K562 (cell line): ENCODE measurements around the gene CMIP. TPM values are rescaled to one million over a fixed set of nuclear protein-coding genes. Genes with fewer than 3 reads are reported as not detected.

Source experiments
- ATAC-seq: fragments of 200-7000 bp; cut with Tn5 transposase; 3 replicates; pipeline ENCODE4 v1.9.1; 2020; ENCODE audit warnings: moderate library complexity
- BruUV-seq: library from RNA; stranded (reverse); fragments of 400-500 nt; replicated peaks from 2 replicates; lab custom pipeline; 2021; lab: Mats Ljungman, UMichigan
- CTCF ChIA-PET: fragments of 300-600 bp; formaldehyde crosslinking; extraction: SDS; loops from one replicate; lab custom pipeline; 2021; ENCODE audit warnings: low intra/inter-chr PET ratio; lab: Yijun Ruan, JAX
- POLR2A ChIA-PET: fragments of 300-600, 350-650 bp; sonication (Branson Sonifier 250); formaldehyde crosslinking; extraction: SDS; loops from one replicate; lab custom pipeline; 2021; ENCODE audit warnings: antibody characterized with exemption, inconsistent platforms; lab: Yijun Ruan, JAX
- DNase-seq, 4 experiments: peaks; one replicate each; pipeline versions ENCODE4 v3.0.0 to v3.0.0-alpha.2; 2011 to 2018; ENCODE audit warnings: low spot score in 3 of 4, mixed read lengths in 3 of 4; ENCODE audit errors: extremely low read depth in 1 of 4
- FAIRE-seq: peaks from 2 replicates; lab custom pipeline; 2011; peaks lifted over from hg19 to GRCh38; lab: Jason Lieb, UNC
- H2AFZ ChIP-seq: 2 replicates; pipeline ENCODE4 v1.6.0; 2011; ENCODE audit warnings: low read depth, low read length, control low read depth, inconsistent platforms
- H3K27ac ChIP-seq: fragments of 200-600 bp; 3 replicates; pipeline ENCODE4 v1.8.0; 2011; ENCODE audit warnings: low read depth, mild to moderate bottlenecking, control low read depth, inconsistent platforms, low read length, moderate library complexity, mixed read lengths; ENCODE audit errors: extremely low read depth
- H3K27me3 ChIP-seq, 2 experiments: fragments of 300-600 bp in 1 of 2; 2 replicates in 1 of 2; 3 replicates in 1 of 2; pipeline versions ENCODE4 v1.6.0 to v1.8.0; 2011; ENCODE audit warnings: inconsistent platforms in 2 of 2, low read length in 2 of 2, mild to moderate bottlenecking in 1 of 2, mixed read lengths in 1 of 2, moderate library complexity in 1 of 2; ENCODE audit not compliant: control insufficient read depth in 2 of 2, insufficient read depth in 2 of 2
- H3K36me3 ChIP-seq: fragments of 300-600 bp; 3 replicates; pipeline ENCODE4 v1.8.0; 2011; ENCODE audit warnings: mild to moderate bottlenecking, low read length, inconsistent platforms; ENCODE audit not compliant: control insufficient read depth, insufficient read depth
- H3K4me1 ChIP-seq, 2 experiments: fragments of 200-600 bp in 1 of 2; replicated peaks in 1 of 2; 2 replicates in 1 of 2; 3 replicates in 1 of 2; pipeline versions ENCODE4 v1.5.1 to v1.8.0; 2011; ENCODE audit warnings: inconsistent platforms in 2 of 2, low read length in 2 of 2, mild to moderate bottlenecking in 1 of 2, mixed read lengths in 1 of 2, moderate library complexity in 1 of 2; ENCODE audit not compliant: control insufficient read depth in 2 of 2, insufficient read depth in 2 of 2
- H3K4me2 ChIP-seq: 2 replicates; pipeline ENCODE4 v1.6.1; 2011; ENCODE audit warnings: low read length, control low read depth, inconsistent platforms, mixed read lengths; ENCODE audit not compliant: insufficient read depth
- H3K4me3 ChIP-seq: fragments of 200-600 bp; sonication (generic), shearing (Covaris generic); 2 replicates; pipeline ENCODE4 v1.5.1; 2016; ENCODE audit warnings: control low read depth, inconsistent platforms
- H3K79me2 ChIP-seq: fragments of 200-600 bp; 3 replicates; pipeline ENCODE4 v1.8.0; 2011; ENCODE audit warnings: low read length, inconsistent platforms; ENCODE audit not compliant: control insufficient read depth, insufficient read depth
- H3K9ac ChIP-seq, 2 experiments: 2 replicates each; pipeline versions ENCODE4 v1.6.0 to v1.6.1; 2011; ENCODE audit warnings: low read depth in 2 of 2, low read length in 2 of 2, control low read depth in 1 of 2, inconsistent platforms in 1 of 2, mild to moderate bottlenecking in 1 of 2, mixed read lengths in 1 of 2; ENCODE audit not compliant: insufficient read depth in 1 of 2
- H3K9me1 ChIP-seq: one replicate; pipeline ENCODE4 v1.6.0; 2011; ENCODE audit warnings: inconsistent platforms, mild to moderate bottlenecking, low read length, moderate library complexity; ENCODE audit not compliant: control insufficient read depth, insufficient read depth
- H3K9me3 ChIP-seq: replicated peaks from 2 replicates; pipeline ENCODE4 v1.5.1; 2011; ENCODE audit warnings: low read depth, low read length, inconsistent platforms; ENCODE audit not compliant: control insufficient read depth, insufficient read depth
- H4K20me1 ChIP-seq: replicated peaks from 2 replicates; pipeline ENCODE4 v1.6.1; 2011; ENCODE audit warnings: low read length, inconsistent platforms, mixed read lengths; ENCODE audit not compliant: control insufficient read depth, insufficient read depth
- CBX1 ChIP-seq: sonication (generic); IDR thresholded peaks from 2 replicates; pipeline ENCODE4 v1.6.1; 2016; ENCODE audit warnings: antibody characterized with exemption, low read depth, mild to moderate bottlenecking
- CXXC5 ChIP-seq: fragments of 250-450 bp; sonication (Bioruptor Pico); IDR thresholded peaks from 2 replicates; pipeline ENCODE4 v1.8.0; 2022; ENCODE audit warnings: inconsistent platforms, mild to moderate bottlenecking, moderate library complexity
- NR3C1 ChIP-seq: sonication (generic); formaldehyde crosslinking; IDR thresholded peaks from 2 replicates; pipeline ENCODE4 v1.8.1; 2022; ENCODE audit warnings: missing genetic modification reagents
- NR4A1 ChIP-seq, 2 experiments: fragments of 250-450 bp in 1 of 2; fragments of 450-650 bp in 1 of 2; sonication (Bioruptor Pico) in 1 of 2; IDR thresholded peaks; 2 replicates each; pipeline versions ENCODE4 v1.4.0 to v1.6.1; 2016 to 2020; ENCODE audit warnings: mild to moderate bottlenecking in 2 of 2, missing compliant biosample characterization in 1 of 2, missing genetic modification characterization in 1 of 2, moderate library complexity in 1 of 2
- SP1 ChIP-seq: sonication (generic); formaldehyde crosslinking; IDR thresholded peaks from 2 replicates; pipeline ENCODE4 v1.8.1; 2022; ENCODE audit warnings: mild to moderate bottlenecking, missing genetic modification reagents
- ZKSCAN1 ChIP-seq: fragments of 150-350 bp; IDR thresholded peaks from 2 replicates; pipeline ENCODE4 v1.6.1; 2016; ENCODE audit warnings: low read depth, low read length
- ZNF23 ChIP-seq: fragments of 250-450 bp; sonication (Bioruptor Pico); IDR thresholded peaks from 2 replicates; pipeline ENCODE4 v1.4.0; 2020; ENCODE audit warnings: mild to moderate bottlenecking
- WGBS: fragments of 100-300 bp; shearing (Covaris generic); methylation state at CpG from one replicate; pipeline ENCODE4 v1.1.6; 2016; ENCODE audit warnings: low coverage, mixed read lengths; ENCODE audit not compliant: insufficient coverage; ENCODE audit errors: missing lambda C conversion rate; 5-methylcytosine and 5-hydroxymethylcytosine counted together
- in situ Hi-C: fragments of 300-500 bp; cut with MboI; formaldehyde crosslinking; loops from 4 replicates; pipeline ENCODE4 v1.15.0; 2018; ENCODE audit warnings: inconsistent platforms, mixed read lengths
- intact Hi-C: fragments of 100-400 bp; cut with micrococcal nuclease; formaldehyde crosslinking; loops from 2 replicates; pipeline ENCODE4 v1.14.2; 2022
- polyA plus RNA-seq, 8 experiments: library from polyadenylated mRNA; depleted of rRNA in 4 of 8; stranded (reverse) in 5 of 8; unstranded in 3 of 8; fragments of >200 nt; fragmentation: Nextera tagmentation in 2 of 8; fragmentation: Illumina TruSeq in 1 of 8; extraction: Ambion mirVana in 2 of 8; extraction: Trizol in 1 of 8; gene quantifications; 2 replicates each; pipeline versions ENCODE4 v1.2.1 to v1.2.3, GENCODE V29; 2011 to 2014; ENCODE audit warnings: inconsistent platforms in 1 of 8, missing spikeins in 1 of 8
- total RNA-seq, 7 experiments: library from RNA; depleted of rRNA in 6 of 7; stranded (reverse); fragments of >200 nt in 6 of 7; fragmentation: Illumina TruSeq in 2 of 7; extraction: Trizol in 2 of 7; gene quantifications; 2 replicates each; pipeline versions ENCODE4 v1.2.1 to v1.2.3, GENCODE V29; 2011 to 2021; ENCODE audit warnings: low replicate concordance in 1 of 7
- TF ChIP-seq, protein P1 (sequence below), 3 experiments: IDR thresholded peaks in 2 of 3; conservative IDR thresholded peaks in 1 of 3; 2 replicates each; pipeline ENCODE4 v1.5.1; 2011 to 2012; ENCODE audit warnings: low read length in 3 of 3, mild to moderate bottlenecking in 3 of 3, control low read depth in 2 of 3, improper control_type of control experiment in 1 of 3, inconsistent platforms in 1 of 3, low read depth in 1 of 3, mixed read lengths in 1 of 3, moderate library complexity in 1 of 3; ENCODE audit not compliant: insufficient read depth in 2 of 3

The CMIP gene
- total and polyA plus RNA-seq, 9 of the 15 experiments (the other 6 are each of a cell fraction or from before 2014, with no cell fraction given): 0.94 to 82.5 (median 10.3) TPM

DNA sequence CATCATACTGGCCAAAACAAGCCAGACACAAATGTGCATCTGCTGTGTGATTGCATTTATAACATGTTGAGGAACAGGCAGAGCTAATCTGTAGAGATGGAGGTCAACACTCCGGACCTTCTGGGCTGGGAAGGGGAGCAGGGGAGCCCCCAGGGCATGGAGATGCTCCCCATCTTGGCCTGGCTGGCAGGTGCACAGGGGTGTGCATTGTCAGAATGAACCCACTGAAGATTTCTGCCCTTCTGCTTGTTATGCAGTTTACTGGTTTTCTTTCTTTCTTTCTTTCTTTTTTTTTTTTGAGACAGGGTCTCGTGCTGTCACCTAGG, 146.9 kb downstream of the CMIP start:
- H2AFZ ChIP-seq: no peak overlapping the region
- intact Hi-C loops (no loop called here), in situ Hi-C loops (no loop called here)
- FAIRE-seq: no peak
- WGBS: 58% methylated on average over 2 of the region's 2 CpGs
- ATAC-seq: no peak
- CTCF ChIA-PET: no interaction called here
- peaks cover 16% of the 10 kb centered on the region for H3K79me2 ChIP-seq
- no TSS peak for BruUV-seq
- H3K9me1 ChIP-seq: peaks cover 3% of the 10 kb centered on the region
- H3K4me2 ChIP-seq: no peak overlapping the region
- H3K9me3 ChIP-seq: no peaks in the 10 kb centered on the region
- no peak overlapping the region for H3K9ac ChIP-seq
- POLR2A ChIA-PET: interaction anchor here (0.7 to 1.4 kb wide), 3 partner anchors 12 to 438 kb away, joined by 3 read pairs; no protein-coding TSS in a partner anchor
- no peak overlapping the region for H3K27ac ChIP-seq
- no peaks in the 10 kb centered on the region for H3K36me3 ChIP-seq
- H3K4me1 ChIP-seq: peaks cover 3 to 9% of the 10 kb centered on the region in 2 experiments
- no peak for DNase-seq
- H4K20me1 ChIP-seq: peaks cover 26% of the 10 kb centered on the region; the same call in 1 of the 2 replicates
- TF ChIP-seq SP1 (no peak), ZNF23 (CRISPR knock-in tag) (no peak), CXXC5 (CRISPR knock-in tag) (no peak), CBX1 (no peak), NR3C1 (CRISPR knock-in tag) (no peak), NR4A1 (CRISPR knock-in tag; IDR thresholded peaks at IDR 0.05) (no peak), NR4A1 (tag; IDR thresholded peaks at IDR 0.05) (no peak), ZKSCAN1 (no peak)
- TF ChIP-seq, protein P1, sequence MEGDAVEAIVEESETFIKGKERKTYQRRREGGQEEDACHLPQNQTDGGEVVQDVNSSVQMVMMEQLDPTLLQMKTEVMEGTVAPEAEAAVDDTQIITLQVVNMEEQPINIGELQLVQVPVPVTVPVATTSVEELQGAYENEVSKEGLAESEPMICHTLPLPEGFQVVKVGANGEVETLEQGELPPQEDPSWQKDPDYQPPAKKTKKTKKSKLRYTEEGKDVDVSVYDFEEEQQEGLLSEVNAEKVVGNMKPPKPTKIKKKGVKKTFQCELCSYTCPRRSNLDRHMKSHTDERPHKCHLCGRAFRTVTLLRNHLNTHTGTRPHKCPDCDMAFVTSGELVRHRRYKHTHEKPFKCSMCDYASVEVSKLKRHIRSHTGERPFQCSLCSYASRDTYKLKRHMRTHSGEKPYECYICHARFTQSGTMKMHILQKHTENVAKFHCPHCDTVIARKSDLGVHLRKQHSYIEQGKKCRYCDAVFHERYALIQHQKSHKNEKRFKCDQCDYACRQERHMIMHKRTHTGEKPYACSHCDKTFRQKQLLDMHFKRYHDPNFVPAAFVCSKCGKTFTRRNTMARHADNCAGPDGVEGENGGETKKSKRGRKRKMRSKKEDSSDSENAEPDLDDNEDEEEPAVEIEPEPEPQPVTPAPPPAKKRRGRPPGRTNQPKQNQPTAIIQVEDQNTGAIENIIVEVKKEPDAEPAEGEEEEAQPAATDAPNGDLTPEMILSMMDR (IDR thresholded peaks at IDR 0.05 in 2 of 3, conservative IDR thresholded peaks at IDR 0.05 in 1 of 3; ENCODE audit: insufficient read depth in 2 of 3, low read depth in 1 of 3, low read length in 3 of 3): no peak
- TF ChIP-seq, all 486 proteins: peak for 0
- H3K4me3 ChIP-seq: no peak overlapping the region
- H3K27me3 ChIP-seq: no peaks in the 10 kb centered on the region
